GM12874 (cell line): ENCODE results near the gene NINL.

Experiments
- CTCF ChIP-seq: IDR thresholded peaks from 2 replicates; pipeline ENCODE4 v1.5.1; 2011; ENCODE audit warnings: low read depth, mild to moderate bottlenecking, control low read depth, low read length, moderate library complexity; ENCODE audit not compliant: insufficient read depth

NINL gene

GRCh38 chr20:25504366-25505135 is 80.8 kb downstream of the NINL start:
- TF ChIP-seq CTCF = no peak

- no peak for TF ChIP-seq CTCF
Observed at GRCh38 chr20:25503936-25504335, 81.4 kb downstream of the NINL start.

GRCh38 chr20:25500880-25501351 is 84.4 kb downstream of the NINL start:
- TF ChIP-seq CTCF = no peak

GRCh38 chr20:25499855-25500434 is 85.4 kb downstream of the NINL start:
- no peak for TF ChIP-seq CTCF

- no peak for TF ChIP-seq CTCF
Observed at GRCh38 chr20:25499031-25499430, 86.3 kb downstream of the NINL start.

GRCh38 chr20:25498280-25498606 is 87.1 kb downstream of the NINL start:
- TF ChIP-seq CTCF = no peak

- TF ChIP-seq CTCF = no peak
Observed at GRCh38 chr20:25497586-25498279, 87.6 kb downstream of the NINL start.
